Keratinocyte (primary cell): ENCODE results near the gene ELOB.

Experiments
- CTCF ChIP-seq, 3 experiments: IDR thresholded peaks in 1 of 3; conservative IDR thresholded peaks in 1 of 3; optimal IDR thresholded peaks in 1 of 3; 2 replicates in 2 of 3; 3 replicates in 1 of 3; pipeline versions ENCODE3 to v1.5.1; 2011; ENCODE audit warnings: low read length in 3 of 3, mild to moderate bottlenecking in 3 of 3, moderate library complexity in 2 of 3, control low read depth in 1 of 3, inconsistent platforms in 1 of 3; ENCODE audit not compliant: insufficient read depth in 2 of 3; ENCODE audit errors: extremely low read depth in 1 of 3
- EZH2 ChIP-seq: IDR thresholded peaks from one replicate; pipeline ENCODE4 v1.6.1; 2012; ENCODE audit warnings: inconsistent platforms, mild to moderate bottlenecking, low read length, moderate library complexity

- TF ChIP-seq CTCF (optimal IDR thresholded peaks at IDR 0.05 in 1 of 3, IDR thresholded peaks at IDR 0.05 in 1 of 3, conservative IDR thresholded peaks at IDR 0.05 in 1 of 3; ENCODE audit: extremely low read depth in 1 of 3, insufficient read depth in 2 of 3, low read length in 3 of 3) (no peak), EZH2 (no peak)
Measured at GRCh38 chr16:2774161-2774891, 2.8 kb downstream of the ELOB start.
